ENCODE data around the gene NEUROG3.

- TF ChIP-seq EZH2phosphoT487 (IDR thresholded peaks at IDR 0.05; ENCODE audit: insufficient read depth, low read depth) (no peak), EZH2 (IDR thresholded peaks at IDR 0.05; ENCODE audit: insufficient read depth, poor library complexity, severe bottlenecking) (no peak)
Observed at GRCh38 chr10:69533658-69534057, 39.6 kb downstream of the NEUROG3 start.

Measured in GM23248 (cell line).